GM18508 (cell line): ENCODE data around the gene E2F4.

Source experiments
- ATAC-seq: cut with Tn5 transposase; IDR thresholded peaks from one replicate; pipeline ENCODE4 v1.9.1; 2021; ENCODE audit warnings: moderate number of reproducible peaks; ENCODE audit not compliant: insufficient read depth, unreplicated experiment

The E2F4 gene

GRCh38 chr16:67157106-67157748 lies 34.7 kb upstream of the E2F4 start:
- ATAC-seq, result no peak

- no peak for ATAC-seq
Observed at GRCh38 chr16:67157892-67158635, 33.9 kb upstream of the E2F4 start.

GRCh38 chr16:67158637-67159600 lies 33.0 kb upstream of the E2F4 start:
- ATAC-seq, result no peak

GRCh38 chr16:67161595-67162058 lies 30.3 kb upstream of the E2F4 start:
- ATAC-seq, result no peak

- ATAC-seq, result no peak
Observed at GRCh38 chr16:67162506-67163163, 29.3 kb upstream of the E2F4 start.

GRCh38 chr16:67163164-67163998 lies 28.6 kb upstream of the E2F4 start:
- no peak for ATAC-seq

- ATAC-seq, result no peak
Observed at GRCh38 chr16:67163999-67164558, 27.9 kb upstream of the E2F4 start.

- ATAC-seq, result no peak
Observed at GRCh38 chr16:67164599-67165061, 27.3 kb upstream of the E2F4 start, which contains the start of gene HSF4. HSF4 (plus strand) TSS chr16:67164745; CDS start chr16:67164812, 67 bp downstream.

GRCh38 chr16:67165121-67166078 lies 26.6 kb upstream of the E2F4 start:
- ATAC-seq, result no peak

- ATAC-seq, result no peak
Observed at GRCh38 chr16:67166110-67166547, 25.8 kb upstream of the E2F4 start.

- no peak for ATAC-seq
Observed at GRCh38 chr16:67166598-67167168, 25.3 kb upstream of the E2F4 start.

- no peak for ATAC-seq
Observed at GRCh38 chr16:67167588-67167987, 24.4 kb upstream of the E2F4 start.

GRCh38 chr16:67169011-67169451 lies 22.9 kb upstream of the E2F4 start:
- ATAC-seq, result no peak

- ATAC-seq, result no peak
Observed at GRCh38 chr16:67169642-67170167, 22.2 kb upstream of the E2F4 start.

- ATAC-seq, result no peak
Observed at GRCh38 chr16:67170168-67170948, 21.6 kb upstream of the E2F4 start, which contains the start of gene NOL3. NOL3 (plus strand) TSS chr16:67170538.
